Femur (tissue), 1 donor: ENCODE data around the gene TSGA10IP.
"Not testable (repeated sequence)": the region's sequence is repeated elsewhere in the genome, so short reads cannot be mapped to it uniquely, and the experiment has no call there.

Experiments used
- DNase-seq: peaks from one replicate; pipeline ENCODE4 v3.0.0-alpha.2; 2017

The TSGA10IP gene

DNA sequence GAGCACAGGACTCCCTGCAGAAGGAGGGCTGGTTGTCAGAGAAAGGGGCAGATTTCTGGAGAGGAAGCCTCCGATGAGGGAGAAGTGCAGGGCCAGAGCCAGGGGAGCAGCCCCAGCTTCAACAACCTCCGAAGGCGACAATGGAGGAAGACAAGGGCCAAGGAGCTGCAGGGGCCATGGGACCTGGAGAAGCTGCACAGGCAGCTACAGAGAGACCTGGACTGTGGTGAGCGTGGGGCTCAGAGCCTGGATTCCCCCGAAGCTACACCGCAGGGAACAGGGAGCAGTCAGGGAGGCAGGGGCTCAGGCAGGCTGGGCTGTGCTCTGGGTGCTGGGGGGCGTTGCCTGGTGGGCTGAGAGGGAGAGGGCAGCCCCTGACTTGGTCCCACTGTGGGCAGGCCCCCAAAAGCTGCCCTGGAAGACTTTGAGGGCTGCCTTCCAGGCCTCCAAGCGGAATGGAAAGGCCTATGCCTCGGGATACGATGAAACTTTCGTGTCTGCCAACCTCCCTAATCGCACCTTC is 2.4 kb downstream of the TSGA10IP start:
- DNase-seq = no peak

GRCh38 chr11:65950711-65951110 is 5.4 kb downstream of the TSGA10IP start:
- not testable (repeated sequence) for DNase-seq

DNA sequence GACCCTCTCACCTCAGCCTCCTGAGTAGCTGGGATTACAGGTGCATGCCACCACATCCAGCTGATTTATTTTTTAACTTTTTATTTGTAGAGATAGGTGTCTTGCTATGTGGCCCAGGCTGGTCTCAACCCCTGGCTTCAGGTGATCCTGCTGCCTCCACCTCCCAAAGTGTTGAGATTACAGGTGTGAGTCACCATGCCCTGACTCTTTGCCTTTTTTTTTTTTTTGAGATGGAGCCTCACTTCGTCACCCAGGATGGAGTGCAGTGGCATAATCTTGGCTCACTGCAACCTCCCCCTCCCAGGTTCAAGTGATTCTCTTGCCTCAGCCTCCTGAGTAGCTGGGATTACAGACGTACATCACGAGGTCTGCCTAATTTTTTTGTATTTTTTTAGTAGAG is 6.4 kb downstream of the TSGA10IP start:
- not testable (repeated sequence) for DNase-seq

GRCh38 chr11:65952052-65952521 is 6.8 kb downstream of the TSGA10IP start:
- no peak for DNase-seq

DNA sequence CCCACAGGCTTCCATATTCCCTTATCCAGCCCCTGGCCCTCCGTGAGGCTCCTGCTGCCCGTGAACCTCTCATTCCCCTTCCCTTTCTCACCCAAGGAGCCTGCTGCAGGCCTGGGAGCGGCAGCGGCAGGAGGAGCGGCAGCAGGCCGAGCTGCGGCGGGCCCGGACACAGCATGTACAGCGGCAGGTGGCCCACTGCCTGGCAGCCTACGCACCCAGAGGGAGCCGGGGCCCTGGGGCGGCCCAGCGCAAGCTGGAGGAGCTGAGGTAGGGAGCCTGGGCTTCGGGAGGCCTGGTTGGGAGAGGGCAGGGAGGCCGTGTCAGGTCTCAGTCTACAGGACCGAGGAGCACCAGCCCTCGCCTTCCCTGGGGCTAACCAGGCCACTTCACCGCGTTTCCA is 8.2 kb downstream of the TSGA10IP start:
- no peak for DNase-seq

GRCh38 chr11:65954771-65955170 is 9.5 kb downstream of the TSGA10IP start:
- DNase-seq = no peak

- DNase-seq = no peak
These were observed 13.0 kb downstream of the TSGA10IP start for GRCh38 chr11:65958291-65958690.

DNA sequence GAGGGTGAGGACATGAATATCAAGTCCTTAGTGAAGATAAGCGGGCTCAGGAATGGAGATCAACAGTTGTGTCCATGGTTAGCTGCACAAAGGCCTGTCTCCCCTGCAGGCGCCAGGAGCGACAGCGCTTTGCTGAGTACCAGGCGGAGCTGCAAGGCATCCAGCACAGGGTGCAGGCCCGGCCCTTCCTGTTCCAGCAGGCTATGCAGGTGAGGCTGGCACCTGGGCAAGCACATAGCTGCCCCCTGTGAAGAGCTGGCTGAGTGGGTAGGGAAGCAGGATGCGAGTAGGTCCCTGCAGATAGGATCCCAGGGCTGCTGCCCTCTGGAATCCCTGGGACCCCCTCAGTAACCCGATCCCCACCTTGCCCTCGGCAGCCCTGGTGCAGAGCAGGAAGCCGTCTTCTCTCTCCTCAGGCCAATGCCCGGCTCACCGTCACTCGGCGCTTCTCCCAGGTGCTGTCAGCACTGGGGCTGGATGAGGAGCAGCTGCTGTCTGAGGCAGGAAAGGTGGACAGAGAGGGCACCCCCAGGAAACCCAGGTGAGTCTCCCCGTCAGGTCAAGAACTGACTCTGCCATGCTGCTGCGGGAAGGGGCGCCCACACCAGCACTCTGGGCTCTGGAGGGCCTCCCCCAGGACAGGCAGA is 13.6 kb downstream of the TSGA10IP start:
- no peak for DNase-seq

DNA sequence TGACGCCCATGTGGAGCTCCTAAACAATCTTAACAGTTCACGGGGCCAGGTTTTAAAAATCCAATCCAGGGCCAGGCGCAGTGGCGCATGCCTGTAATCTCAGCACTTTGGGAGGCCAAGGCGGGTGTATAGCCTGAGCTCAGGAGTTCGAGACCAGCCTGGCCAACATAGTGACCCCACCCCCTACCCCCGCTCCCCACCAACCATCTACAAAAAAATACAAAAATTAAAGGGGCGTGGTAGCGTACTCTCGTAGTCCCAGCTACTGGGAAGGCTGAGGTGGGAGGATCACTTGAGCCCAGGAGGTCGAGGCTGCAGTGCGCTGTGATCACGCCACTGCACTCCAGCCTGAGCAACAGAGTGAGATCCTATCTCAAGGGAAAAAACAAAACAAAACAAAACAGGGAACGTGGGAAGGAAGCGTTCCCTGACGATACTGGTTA is 15.6 kb downstream of the TSGA10IP start:
- no peak for DNase-seq

DNA sequence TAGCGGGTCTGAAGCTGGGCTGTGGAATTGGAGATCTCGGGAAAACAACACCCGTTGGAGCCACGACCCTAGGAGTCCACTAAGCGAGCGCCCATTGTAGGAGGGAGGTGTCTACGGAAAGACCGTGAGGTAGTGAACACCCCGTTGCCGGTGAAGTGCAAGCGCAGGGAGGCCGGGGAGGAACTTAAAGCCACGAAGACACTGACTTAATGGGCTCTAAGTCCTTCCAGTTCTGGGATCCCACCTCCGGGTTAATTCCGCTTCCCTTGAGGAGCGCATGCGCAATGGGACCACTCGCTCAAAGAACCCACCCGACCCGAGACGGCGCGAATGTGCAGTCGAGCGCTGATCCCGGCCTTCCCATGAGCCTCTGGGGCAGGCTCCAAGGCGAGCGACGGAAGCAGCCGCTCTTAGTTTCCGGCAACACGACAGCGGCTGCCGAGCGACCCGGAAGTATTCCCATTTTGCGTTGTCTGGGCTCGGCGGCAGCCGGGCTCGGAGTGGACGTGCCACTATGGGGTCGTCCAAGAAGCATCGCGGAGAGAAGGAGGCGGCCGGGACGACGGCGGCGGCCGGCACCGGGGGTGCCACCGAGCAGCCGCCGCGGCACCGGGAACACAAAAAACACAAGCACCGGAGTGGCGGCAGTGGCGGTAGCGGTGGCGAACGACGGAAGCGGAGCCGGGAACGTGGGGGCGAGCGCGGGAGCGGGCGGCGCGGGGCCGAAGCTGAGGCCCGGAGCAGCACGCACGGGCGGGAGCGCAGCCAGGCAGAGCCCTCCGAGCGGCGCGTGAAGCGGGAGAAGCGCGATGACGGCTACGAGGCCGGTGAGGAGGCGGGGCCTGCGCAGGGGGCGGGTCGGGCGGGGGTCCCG is 16.2 kb downstream of the TSGA10IP start, which contains the start of gene SART1:
Gene SART1 (plus strand): TSS at position 468 of the 874 bp plus-strand sequence. CDS start 47 bp downstream, at position 515.
- DNase-seq = peak; percentile 99

- no peak for DNase-seq
These were observed 16.9 kb downstream of the TSGA10IP start for GRCh38 chr11:65962141-65962564.

GRCh38 chr11:65964906-65965305 is 19.6 kb downstream of the TSGA10IP start:
- DNase-seq = no peak

DNA sequence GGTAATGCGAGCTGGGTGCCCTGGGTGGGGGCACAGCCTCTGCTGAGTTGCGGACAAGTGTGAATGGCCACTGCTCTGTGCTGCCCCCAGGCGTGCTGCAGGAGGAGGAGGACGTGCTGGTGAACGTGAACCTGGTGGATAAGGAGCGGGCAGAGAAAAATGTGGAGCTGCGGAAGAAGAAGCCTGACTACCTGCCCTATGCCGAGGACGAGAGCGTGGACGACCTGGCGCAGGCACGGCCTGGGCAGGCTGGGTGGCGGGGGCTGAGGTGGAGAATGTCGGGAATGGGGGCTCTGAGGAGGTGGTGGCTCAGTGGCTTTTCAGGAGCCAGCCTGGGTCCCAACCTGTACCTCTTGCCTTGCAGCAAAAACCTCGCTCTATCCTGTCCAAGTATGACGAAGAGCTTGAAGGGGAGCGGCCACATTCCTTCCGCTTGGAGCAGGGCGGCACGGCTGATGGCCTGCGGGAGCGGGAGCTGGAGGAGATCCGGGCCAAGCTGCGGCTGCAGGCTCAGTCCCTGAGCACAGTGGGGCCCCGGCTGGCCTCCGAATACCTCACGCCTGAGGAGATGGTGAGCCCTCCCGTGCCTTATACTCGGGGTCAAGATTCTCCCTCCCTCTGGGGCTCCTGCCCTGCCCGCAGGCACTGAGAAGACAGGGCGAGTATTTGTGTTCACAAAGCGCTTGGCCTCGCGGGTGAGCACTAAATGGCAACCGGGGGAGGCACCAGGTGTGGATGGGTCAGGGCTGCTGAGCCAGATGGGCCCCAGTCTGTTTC is 20.9 kb downstream of the TSGA10IP start:
- no peak for DNase-seq

GRCh38 chr11:65967329-65967934 is 22.2 kb downstream of the TSGA10IP start:
- no peak for DNase-seq

DNA sequence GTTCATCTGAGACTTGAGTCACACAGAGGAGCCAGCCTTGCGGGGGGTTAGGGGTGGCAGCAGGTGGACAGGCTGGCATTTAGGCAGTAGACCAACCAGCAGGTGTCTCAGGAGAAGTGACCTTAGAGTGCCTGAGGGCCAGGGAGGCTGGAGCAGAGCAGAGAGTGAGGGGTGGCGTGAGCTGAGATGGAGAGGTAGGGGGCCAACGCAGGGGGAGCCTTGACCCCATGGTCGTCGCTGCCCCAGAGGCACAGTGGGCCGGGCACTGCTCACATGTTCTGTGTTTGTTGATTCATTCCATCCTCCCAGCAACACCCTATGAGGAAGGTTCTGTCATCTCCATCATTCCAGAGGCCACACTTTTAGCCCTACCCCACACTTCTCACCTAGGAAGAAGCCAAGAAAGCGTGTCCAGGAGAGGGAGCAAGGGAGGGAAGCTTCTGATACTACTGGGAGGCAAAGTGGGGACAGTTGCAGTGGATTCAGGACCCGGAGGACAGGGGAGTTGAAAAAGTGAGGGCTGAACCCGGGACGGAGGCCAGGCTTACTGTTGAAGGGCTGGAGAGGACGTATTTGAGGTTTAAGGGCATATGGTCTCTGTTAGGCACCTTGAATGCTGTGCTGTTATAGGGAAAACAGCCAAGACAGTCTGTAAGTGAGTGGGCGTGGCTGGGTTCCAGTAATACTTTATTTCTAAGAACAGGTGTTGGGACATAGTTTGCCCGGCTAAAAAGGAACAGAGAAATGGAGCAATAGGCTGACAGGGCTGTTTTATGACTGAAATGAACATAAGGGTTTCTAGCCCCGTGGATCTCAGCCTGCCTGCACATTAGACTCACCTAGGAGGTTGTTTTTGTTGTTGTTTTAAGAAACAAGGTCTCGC is 23.6 kb downstream of the TSGA10IP start:
- no peak for DNase-seq

- DNase-seq = no peak
These were observed 26.8 kb downstream of the TSGA10IP start for GRCh38 chr11:65972116-65972515.

GRCh38 chr11:65973439-65974110 is 28.3 kb downstream of the TSGA10IP start:
- DNase-seq = no peak

GRCh38 chr11:65975771-65976170 is 30.5 kb downstream of the TSGA10IP start:
- DNase-seq = no peak

DNA sequence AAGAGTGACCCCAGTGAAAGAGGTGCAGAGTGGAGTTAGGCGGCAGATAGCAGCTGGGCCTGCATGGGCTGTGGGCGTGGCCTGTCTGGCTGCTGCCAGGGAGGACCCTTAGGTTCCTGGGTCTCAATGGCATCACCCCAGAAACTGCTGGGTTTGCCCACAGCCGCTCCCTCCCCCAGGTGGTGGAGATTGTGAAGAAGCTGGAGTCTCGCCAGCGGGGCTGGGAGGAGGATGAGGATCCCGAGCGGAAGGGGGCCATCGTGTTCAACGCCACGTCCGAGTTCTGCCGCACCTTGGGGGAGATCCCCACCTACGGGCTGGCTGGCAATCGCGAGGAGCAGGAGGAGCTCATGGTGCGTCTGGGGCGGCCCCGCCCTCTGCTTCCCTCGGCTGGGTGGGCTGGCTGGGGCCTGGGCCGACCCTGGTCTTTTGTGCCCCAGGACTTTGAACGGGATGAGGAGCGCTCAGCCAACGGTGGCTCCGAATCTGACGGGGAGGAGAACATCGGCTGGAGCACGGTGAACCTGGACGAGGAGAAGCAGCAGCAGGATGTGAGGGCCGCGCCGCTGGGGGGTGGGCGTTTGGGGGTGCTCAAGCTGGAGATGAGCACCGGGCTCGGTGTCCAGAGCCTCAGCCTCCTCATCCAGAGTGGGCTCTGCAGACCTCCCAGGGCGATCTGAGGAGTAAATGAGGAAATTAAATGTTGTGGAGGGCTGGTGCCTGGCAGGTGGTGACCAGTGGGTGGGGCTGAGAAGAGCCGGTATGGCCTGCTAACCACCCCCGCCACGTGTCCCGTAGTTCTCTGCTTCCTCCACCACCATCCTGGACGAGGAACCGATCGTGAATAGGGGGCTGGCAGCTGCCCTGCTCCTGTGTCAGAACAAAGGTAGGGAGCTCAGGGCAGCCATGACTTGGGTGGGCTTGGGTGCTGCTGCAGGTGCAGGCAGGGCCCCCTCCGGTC is 31.2 kb downstream of the TSGA10IP start:
- DNase-seq = no peak
